ENCODE measurements around the gene VPS37D.
A peak's percentile ranks its signal among the peaks of the same experiment; 100 is the strongest.
"Not testable (repeated sequence)": the region's sequence is repeated elsewhere in the genome, so short reads cannot be mapped to it uniquely, and the experiment has no call there.

VPS37D gene

GRCh38 chr7:73667344-73668102 lies at the start of gene VPS37D:
TSS of gene VPS37D (plus strand) at chr7:73667831. CDS start at chr7:73667959, 128 bp downstream.
- peak; percentile 44 for TF ChIP-seq CTCF (IDR thresholded peaks at IDR 0.05; ENCODE audit: insufficient read depth, low read depth, low read length, missing control alignments)
- DNase-seq (ENCODE audit: low read depth): peak; percentile 93
- peak within 1 kb of the TSS; percentile 47 for H3K4me3 ChIP-seq (ENCODE audit: low read length)

GRCh38 chr7:73618538-73618937 lies 49.1 kb upstream of the VPS37D start:
- no peak overlapping the region for H3K4me3 ChIP-seq (ENCODE audit: low read length)
- no peak for TF ChIP-seq CTCF (IDR thresholded peaks at IDR 0.05; ENCODE audit: insufficient read depth, low read depth, low read length, missing control alignments)
- DNase-seq (ENCODE audit: low read depth): no peak

GRCh38 chr7:73619394-73619793 lies 48.2 kb upstream of the VPS37D start:
- not testable (repeated sequence) for H3K4me3 ChIP-seq (ENCODE audit: low read length); DNase-seq (ENCODE audit: low read depth)

GRCh38 chr7:73621168-73622063 lies 46.2 kb upstream of the VPS37D start:
- H3K4me3 ChIP-seq (ENCODE audit: low read length): no peak overlapping the region
- TF ChIP-seq CTCF (IDR thresholded peaks at IDR 0.05; ENCODE audit: insufficient read depth, low read depth, low read length, missing control alignments): no peak

GRCh38 chr7:73622527-73622908 lies 45.1 kb upstream of the VPS37D start:
- no peak for TF ChIP-seq CTCF (IDR thresholded peaks at IDR 0.05; ENCODE audit: insufficient read depth, low read depth, low read length, missing control alignments)
- no peak for DNase-seq (ENCODE audit: low read depth)
- no peak overlapping the region for H3K4me3 ChIP-seq (ENCODE audit: low read length)

More at GRCh38 chr7:73621168-73622063, 46.2 kb upstream of the VPS37D start:
- no peak for DNase-seq (ENCODE audit: low read depth)

- no peak overlapping the region for H3K4me3 ChIP-seq (ENCODE audit: low read length)
- TF ChIP-seq CTCF (IDR thresholded peaks at IDR 0.05; ENCODE audit: insufficient read depth, low read depth, low read length, missing control alignments): no peak
- no peak for DNase-seq (ENCODE audit: low read depth)
These were observed 44.5 kb upstream of the VPS37D start for GRCh38 chr7:73622909-73623797.

Data from epithelial cell of esophagus (primary cell).